GM12891 (cell line): ENCODE data around the gene DLK1.

Experiments
- POLR2A ChIP-seq: IDR thresholded peaks from 2 replicates; pipeline ENCODE4 v1.6.1; 2011; ENCODE audit warnings: low read depth, low read length, control low read depth
- TAF1 ChIP-seq: IDR thresholded peaks from 2 replicates; pipeline ENCODE4 v1.6.1; 2011; ENCODE audit warnings: low read depth, low read length, control low read depth

DNA sequence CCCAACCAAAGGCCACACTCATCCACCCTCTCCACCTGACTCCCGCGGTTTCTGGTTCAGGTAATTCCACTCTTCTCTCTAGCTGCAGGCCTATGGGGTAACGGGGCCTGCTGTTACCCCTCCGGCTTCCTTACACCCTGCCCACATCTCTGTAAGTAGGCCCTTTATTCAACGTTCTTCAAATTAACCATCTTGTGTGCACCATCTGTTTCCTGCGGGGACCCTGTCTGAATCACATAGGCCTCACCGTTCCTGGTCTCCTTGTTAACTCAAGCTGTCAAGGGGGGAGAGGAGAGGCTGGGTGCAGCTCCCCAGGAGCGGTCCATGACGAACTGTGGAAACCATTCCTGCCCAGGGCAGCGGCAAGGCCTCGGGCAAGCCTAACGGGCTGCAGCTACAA is 9.3 kb upstream of the DLK1 start:
- TF ChIP-seq POLR2A (no peak), TAF1 (no peak)
